H1 (cell line): ENCODE measurements around the gene ABHD6. TPM values are rescaled to one million over a fixed set of nuclear protein-coding genes. Genes with fewer than 3 reads are reported as not detected.
A peak's percentile ranks its signal among the peaks of the same experiment; 100 is the strongest.

Source experiments
- CTCF ChIA-PET: fragments of 300-600 bp; sonication (Branson Sonifier 250); formaldehyde crosslinking; loops from one replicate; lab custom pipeline; 2021; ENCODE audit not compliant: partially characterized antibody; lab: Charles Lee
- POLR2A ChIA-PET: fragments of 300-600 bp; sonication (Branson Sonifier 250); formaldehyde crosslinking; loops from one replicate; lab custom pipeline; 2021; ENCODE audit warnings: inconsistent platforms; ENCODE audit not compliant: partially characterized antibody; lab: Charles Lee
- DNase-seq, 2 experiments: peaks; one replicate each; pipeline versions ENCODE4 v3.0.0 to v3.0.0-alpha.2; 2010 to 2022; ENCODE audit warnings: low spot score in 2 of 2, low read depth in 1 of 2, mixed read lengths in 1 of 2
- FAIRE-seq: peaks from 2 replicates; lab custom pipeline; 2011; peaks lifted over from hg19 to GRCh38; lab: Jason Lieb, UNC
- H2AFZ ChIP-seq: 2 replicates; pipeline ENCODE4 v1.8.1; 2012; ENCODE audit warnings: low read length, inconsistent platforms
- H2AK5ac ChIP-seq: 2 replicates; pipeline ENCODE4 v1.6.1; 2013; ENCODE audit warnings: low read depth, low read length
- H2BK120ac ChIP-seq: replicated peaks from 2 replicates; pipeline ENCODE3; 2013; ENCODE audit warnings: low read depth, low read length, inconsistent platforms
- H2BK12ac ChIP-seq: 2 replicates; pipeline ENCODE4 v1.6.1; 2013; ENCODE audit warnings: low read depth, low read length
- H2BK15ac ChIP-seq: 2 replicates; pipeline ENCODE4 v1.6.1; 2013; ENCODE audit warnings: low read length
- H2BK20ac ChIP-seq: 2 replicates; pipeline ENCODE4 v1.6.1; 2013; ENCODE audit warnings: low read length
- H2BK5ac ChIP-seq: 2 replicates; pipeline ENCODE4 v1.6.1; 2013; ENCODE audit warnings: low read depth, low read length
- H3K14ac ChIP-seq: 2 replicates; pipeline ENCODE4 v1.6.1; 2013; ENCODE audit warnings: inconsistent platforms; ENCODE audit not compliant: insufficient read length
- H3K18ac ChIP-seq: 2 replicates; pipeline ENCODE4 v1.6.1; 2013; ENCODE audit warnings: low read length; ENCODE audit errors: extremely low read depth
- H3K23ac ChIP-seq: 2 replicates; pipeline ENCODE4 v1.6.1; 2013; ENCODE audit warnings: inconsistent platforms; ENCODE audit not compliant: insufficient read length
- H3K23me2 ChIP-seq: 2 replicates; pipeline ENCODE4 v1.6.1; 2013; ENCODE audit warnings: low read depth, low read length
- H3K27ac ChIP-seq: 2 replicates; pipeline ENCODE4 v1.6.1; 2011; ENCODE audit warnings: low read depth, low read length, inconsistent platforms
- H3K27me3 ChIP-seq, 4 experiments: replicated peaks in 1 of 4; 1 replicate in 1 of 4; 2 replicates in 3 of 4; pipeline versions ENCODE4 v1.6.1 to v1.8.1; 2011 to 2013; ENCODE audit warnings: low read length in 3 of 4, mild to moderate bottlenecking in 3 of 4, inconsistent platforms in 2 of 4, mixed read lengths in 2 of 4, moderate library complexity in 1 of 4; ENCODE audit not compliant: control insufficient read depth in 3 of 4, insufficient read depth in 3 of 4; ENCODE audit errors: extremely low read depth in 1 of 4
- H3K36me3 ChIP-seq, 4 experiments: 2 replicates each; pipeline versions ENCODE4 v1.6.1 to v1.8.1; 2011 to 2013; ENCODE audit warnings: mild to moderate bottlenecking in 4 of 4, low read length in 3 of 4, moderate library complexity in 2 of 4, control low read depth in 1 of 4, inconsistent platforms in 1 of 4; ENCODE audit not compliant: insufficient read depth in 4 of 4, control insufficient read depth in 2 of 4
- H3K4ac ChIP-seq: replicated peaks from 2 replicates; pipeline ENCODE3; 2013; ENCODE audit warnings: low read length, low read depth, mixed read lengths, inconsistent platforms; ENCODE audit not compliant: insufficient read length
- H3K4me1 ChIP-seq, 4 experiments: replicated peaks in 1 of 4; 1 replicate in 1 of 4; 2 replicates in 3 of 4; pipeline versions ENCODE4 v1.6.1 to v1.8.1; 2011 to 2013; ENCODE audit warnings: low read length in 3 of 4, inconsistent platforms in 2 of 4, mixed read lengths in 1 of 4; ENCODE audit not compliant: insufficient read depth in 4 of 4, control insufficient read depth in 3 of 4
- H3K4me2 ChIP-seq, 2 experiments: 2 replicates each; pipeline versions ENCODE4 v1.6.1 to v1.8.1; 2011 to 2013; ENCODE audit warnings: low read depth in 2 of 2, low read length in 2 of 2, control low read depth in 1 of 2, inconsistent platforms in 1 of 2, mild to moderate bottlenecking in 1 of 2; ENCODE audit not compliant: insufficient read depth in 1 of 2
- H3K4me3 ChIP-seq, 4 experiments: fragments of 200-600, 300-600 bp in 1 of 4; sonication (generic), shearing (Covaris generic), sonication (Bioruptor Twin) in 1 of 4; 2 replicates each; pipeline versions ENCODE4 v1.5.1 to v1.8.1; 2011 to 2016; ENCODE audit warnings: low read length in 4 of 4, low read depth in 3 of 4, control low read depth in 2 of 4, inconsistent platforms in 2 of 4, mild to moderate bottlenecking in 2 of 4, mixed read lengths in 1 of 4, moderate library complexity in 1 of 4; ENCODE audit not compliant: insufficient read depth in 2 of 4; ENCODE audit errors: extremely low read depth in 1 of 4
- H3K56ac ChIP-seq: replicated peaks from 2 replicates; pipeline ENCODE3; 2013; ENCODE audit warnings: low read depth, mild to moderate bottlenecking, mixed read lengths, low read length, inconsistent platforms; ENCODE audit not compliant: insufficient read length
- H3K79me1 ChIP-seq: 2 replicates; pipeline ENCODE4 v1.6.1; 2013; ENCODE audit warnings: low read depth, low read length, control low read depth
- H3K79me2 ChIP-seq, 2 experiments: 2 replicates each; pipeline versions ENCODE4 v1.6.1 to v1.8.1; 2012 to 2013; ENCODE audit warnings: low read length in 2 of 2, mild to moderate bottlenecking in 2 of 2, inconsistent platforms in 1 of 2; ENCODE audit not compliant: insufficient read depth in 2 of 2, control insufficient read depth in 1 of 2
- H3K9ac ChIP-seq, 4 experiments: replicated peaks in 1 of 4; 1 replicate in 1 of 4; 2 replicates in 3 of 4; pipeline versions ENCODE4 v1.6.1 to v1.8.1; 2011 to 2013; ENCODE audit warnings: low read depth in 3 of 4, low read length in 3 of 4, control low read depth in 2 of 4, mild to moderate bottlenecking in 2 of 4, moderate library complexity in 2 of 4, inconsistent platforms in 1 of 4; ENCODE audit errors: extremely low read depth in 1 of 4
- H3K9me3 ChIP-seq, 2 experiments: 2 replicates each; pipeline versions ENCODE4 v1.6.1 to v1.8.1; 2012 to 2013; ENCODE audit warnings: mild to moderate bottlenecking in 2 of 2, moderate library complexity in 2 of 2, control low read depth in 1 of 2, inconsistent platforms in 1 of 2, low read depth in 1 of 2, low read length in 1 of 2, mixed read lengths in 1 of 2; ENCODE audit not compliant: insufficient read depth in 2 of 2
- H4K20me1 ChIP-seq, 2 experiments: replicated peaks in 1 of 2; 2 replicates each; pipeline versions ENCODE3 to v1.8.1; 2011 to 2013; ENCODE audit warnings: inconsistent platforms in 2 of 2, low read length in 2 of 2, mild to moderate bottlenecking in 1 of 2; ENCODE audit not compliant: insufficient read depth in 2 of 2, control insufficient read depth in 1 of 2
- H4K5ac ChIP-seq: 2 replicates; pipeline ENCODE4 v1.6.1; 2013; ENCODE audit warnings: low read length, low read depth, mixed read lengths, inconsistent platforms; ENCODE audit not compliant: insufficient read length
- H4K8ac ChIP-seq: 2 replicates; pipeline ENCODE4 v1.8.0; 2013; ENCODE audit warnings: mild to moderate bottlenecking, moderate library complexity, low read length, inconsistent platforms; ENCODE audit not compliant: insufficient read depth; ENCODE audit errors: extremely low read depth
- H4K91ac ChIP-seq: replicated peaks from 2 replicates; pipeline ENCODE3; 2013; ENCODE audit warnings: low read length, mixed read lengths, inconsistent platforms; ENCODE audit not compliant: insufficient read length
- KDM1A ChIP-seq: fragments of 200-600, 300-600 bp; sonication (generic); IDR thresholded peaks from 2 replicates; pipeline ENCODE4 v1.7.1; 2016; ENCODE audit warnings: mild to moderate bottlenecking, low read length, borderline replicate concordance
- RXRA ChIP-seq: IDR thresholded peaks from 2 replicates; pipeline ENCODE4 v1.6.1; 2011; ENCODE audit warnings: low read depth, mild to moderate bottlenecking, low read length, moderate library complexity; ENCODE audit not compliant: insufficient read depth
- WGBS, 2 experiments: shearing (Covaris generic) in 1 of 2; methylation state at CpG; one replicate each; pipeline versions ENCODE4 v1.1.6 to v1.1.7; 2013 to 2015; ENCODE audit warnings: low lambda C conversion rate in 2 of 2, mixed read lengths in 2 of 2, inconsistent platforms in 1 of 2, low coverage in 1 of 2, missing lambda C conversion rate in 1 of 2; ENCODE audit not compliant: insufficient replicate concordance in 2 of 2, insufficient coverage in 1 of 2, insufficient read length in 1 of 2; ENCODE audit errors: extremely low coverage in 1 of 2, missing lambda C conversion rate in 1 of 2; 5-methylcytosine and 5-hydroxymethylcytosine counted together
- polyA plus RNA-seq, 7 experiments: library from polyadenylated mRNA; depleted of rRNA in 3 of 7; stranded (reverse) in 5 of 7; unstranded in 2 of 7; fragments of >200 nt in 5 of 7; fragments of 200-250 nt in 2 of 7; gene quantifications; 1 replicate in 5 of 7; 2 replicates in 1 of 7; 4 replicates in 1 of 7; pipeline versions ENCODE4 v1.2.1 to v1.2.3, GENCODE V29; 2011 to 2013; ENCODE audit warnings: missing spikeins in 2 of 7, mixed read lengths in 2 of 7
- total RNA-seq: library from RNA; stranded (reverse); fragmentation: NEBNext Ultra II Directional; extraction: Animal tissue kit (Norgen Biotek cat#: 25700); gene quantifications from 2 replicates; pipeline ENCODE4 v1.2.1, GENCODE V29; 2021

The ABHD6 gene
- total and polyA plus RNA-seq, 2 of the 8 experiments (the other 6 are each of a cell fraction or from before 2014, with no cell fraction given) = 5.9 to 6.6 TPM

DNA sequence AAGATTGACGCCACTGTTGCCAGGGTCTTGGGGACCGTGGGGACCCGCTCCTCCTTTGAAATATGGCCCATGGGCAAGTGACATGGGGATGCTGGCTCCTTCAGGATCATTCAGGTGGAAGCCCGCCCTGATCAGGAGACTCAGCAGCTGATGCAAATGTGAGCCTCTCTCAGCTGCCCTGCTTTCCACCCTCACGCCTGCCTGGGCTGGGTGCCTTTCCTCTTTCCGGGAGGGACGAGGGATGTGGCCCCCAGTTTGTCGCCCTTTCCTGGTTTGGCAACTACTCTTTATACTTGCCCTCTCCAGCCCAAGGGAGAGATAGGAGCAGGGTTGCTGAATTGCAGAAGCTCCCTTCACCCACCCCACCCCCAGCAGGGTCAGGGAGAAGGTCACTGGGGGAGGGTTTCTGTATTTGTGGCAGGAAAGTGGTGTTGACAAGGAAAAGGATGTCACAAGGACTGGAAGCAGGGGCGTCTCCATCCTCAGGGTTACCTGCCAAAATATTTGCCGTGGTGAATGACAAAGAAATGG, 48.6 kb upstream of the ABHD6 start:
- H4K8ac ChIP-seq = no peak overlapping the region
- no peak overlapping the region for H3K56ac ChIP-seq
- H2BK20ac ChIP-seq = no peak overlapping the region; the same call in 1 of the 2 replicates
- H2AK5ac ChIP-seq = no peak overlapping the region
- no peaks in the 10 kb centered on the region for H3K79me1 ChIP-seq
- no peak overlapping the region for H3K4me3 ChIP-seq
- H3K4me1 ChIP-seq = peaks cover 0 to 4% (median 1%) of the 10 kb centered on the region in 4 experiments; a peak in 2 of 7 replicates
- no peak overlapping the region for H3K14ac ChIP-seq
- H4K20me1 ChIP-seq = no peaks in the 10 kb centered on the region
- H2BK12ac ChIP-seq = no peak overlapping the region; the same call in 1 of the 2 replicates
- H3K9me3 ChIP-seq = no peaks in the 10 kb centered on the region
- no peak overlapping the region for H3K23ac ChIP-seq
- H3K4me2 ChIP-seq = no peak overlapping the region; a peak in 1 of 4 replicates
- no peaks in the 10 kb centered on the region for H3K79me2 ChIP-seq
- no peaks in the 10 kb centered on the region for H3K36me3 ChIP-seq
- H2BK15ac ChIP-seq = 0 out of 2 replicates have a peak overlapping the region, but pooled peaks have one; percentile 29
- H2BK120ac ChIP-seq = no peak overlapping the region
- H3K27me3 ChIP-seq = no peaks in the 10 kb centered on the region
- DNase-seq = no peak
- no peak overlapping the region for H3K9ac ChIP-seq
- no peak overlapping the region for H2BK5ac ChIP-seq
- 87% methylated on average over 9 of the region's 10 CpGs; no CpG with 5 or more reads in 1 of the 2 experiments for WGBS, 2 experiments
- ChIA-PET CTCF (interaction anchor here (0.6 to 9.7 kb wide), 33 partner anchors 8 to 319 kb away, joined by 3 to 177 read pairs (median 5); partner anchors contain the start of genes DNASE1L3, HTD2 and RPP14), POLR2A (interaction anchor here (0.5 to 2.7 kb wide), 5 partner anchors 11 to 237 kb away, joined by 3 to 12 read pairs (median 5); partner anchors contain the start of genes HTD2 and RPP14)
- FAIRE-seq = no peak
- H4K5ac ChIP-seq = no peak overlapping the region
- no peak overlapping the region for H3K18ac ChIP-seq
- H3K27ac ChIP-seq = no peak overlapping the region
- TF ChIP-seq KDM1A = no peak
- TF ChIP-seq RXRA = 0 out of 2 replicates have a peak, but pooled peaks have one; percentile 29
- H3K4ac ChIP-seq = no peak overlapping the region
- no peaks in the 10 kb centered on the region for H3K23me2 ChIP-seq
- H4K91ac ChIP-seq = no peak overlapping the region
- H2AFZ ChIP-seq = peak overlapping the region; percentile 60; the same call in 1 of the 2 replicates
